HG03159 (cell line): ENCODE results near the gene MLXIPL.
"Not testable (repeated sequence)": the region's sequence is repeated elsewhere in the genome, so short reads cannot be mapped to it uniquely, and the experiment has no call there.

ENCODE experiments used
- ATAC-seq: cut with Tn5 transposase; IDR thresholded peaks from one replicate; pipeline ENCODE4 v1.9.1; 2021; ENCODE audit warnings: mild to moderate bottlenecking, moderate library complexity; ENCODE audit not compliant: unreplicated experiment

Gene MLXIPL

GRCh38 chr7:73555411-73555982, 68.8 kb downstream of the MLXIPL start:
- no peak for ATAC-seq

GRCh38 chr7:73550093-73550492, 74.2 kb downstream of the MLXIPL start:
- ATAC-seq, result not testable (repeated sequence)

GRCh38 chr7:73549176-73549575, 75.1 kb downstream of the MLXIPL start:
- ATAC-seq, result no peak

- ATAC-seq, result no peak
Measured at GRCh38 chr7:73547841-73548240, 76.5 kb downstream of the MLXIPL start.

GRCh38 chr7:73544678-73545077, 79.6 kb downstream of the MLXIPL start:
- no peak for ATAC-seq
